ENCODE data around the gene R3HDM2. TPM values are rescaled to one million over a fixed set of nuclear protein-coding genes. Genes with fewer than 3 reads are reported as not detected.

R3HDM2 gene
- total RNA-seq, 1 donor from 2014 or later = 19.2 TPM

GRCh38 chr12:57334219-57334618 lies 96.6 kb downstream of the R3HDM2 start:
- Histone ChIP-seq H2AFZ (ENCODE audit: low read depth, low read length) (no peak overlapping the region), H3K4me1 (ENCODE audit: insufficient read depth, low read length) (no peaks in the 10 kb centered on the region), H3K36me3 (ENCODE audit: insufficient read depth, low read length) (no peaks in the 10 kb centered on the region), H3K4me3 (ENCODE audit: insufficient read depth, low read depth, low read length) (no peak overlapping the region), H4K20me1 (ENCODE audit: insufficient read depth, low read length) (no peaks in the 10 kb centered on the region), H3K4me2 (ENCODE audit: low read length) (no peak overlapping the region), H3K27ac (ENCODE audit: low read depth, low read length) (no peak overlapping the region), H3K27me3 (ENCODE audit: insufficient read depth, low read length) (no peaks in the 10 kb centered on the region), H3K9ac (ENCODE audit: low read length) (no peak overlapping the region), H3K9me3 (ENCODE audit: insufficient read depth, low read depth, low read length) (no peaks in the 10 kb centered on the region), H3K79me2 (ENCODE audit: insufficient read depth, low read length) (no peaks in the 10 kb centered on the region)
- DNase-seq (ENCODE audit: low read depth) = no peak
- no peak for TF ChIP-seq EZH2 (IDR thresholded peaks at IDR 0.05; ENCODE audit: insufficient read depth, low read length)
- no peak for TF ChIP-seq CTCF (IDR thresholded peaks at IDR 0.05; ENCODE audit: insufficient read depth, low read depth, low read length)
- H3K27me3 Mint-ChIP-seq (ENCODE audit: low read depth, unreplicated experiment) = no peaks in the 10 kb centered on the region
- H3K27ac Mint-ChIP-seq (ENCODE audit: unreplicated experiment) = no peak overlapping the region
- no peaks in the 10 kb centered on the region for H3K4me1 Mint-ChIP-seq (ENCODE audit: low read depth, unreplicated experiment)
- H3K9me3 Mint-ChIP-seq (ENCODE audit: unreplicated experiment) = peaks cover 3% of the 10 kb centered on the region
- peaks cover 5% of the 10 kb centered on the region for H3K36me3 Mint-ChIP-seq (ENCODE audit: low read depth, unreplicated experiment)
- no peak for FAIRE-seq
- no peak overlapping the region for H3K4me3 Mint-ChIP-seq (ENCODE audit: unreplicated experiment)

GRCh38 chr12:57332646-57333312 lies 98.1 kb downstream of the R3HDM2 start:
- H3K4me2 ChIP-seq (ENCODE audit: low read length) = no peak overlapping the region
- no peaks in the 10 kb centered on the region for H4K20me1 ChIP-seq (ENCODE audit: insufficient read depth, low read length)
- Mint-ChIP-seq H3K4me1 (ENCODE audit: low read depth, unreplicated experiment) (no peaks in the 10 kb centered on the region), H3K4me3 (ENCODE audit: unreplicated experiment) (no peak overlapping the region), H3K9me3 (ENCODE audit: unreplicated experiment) (peaks cover 3% of the 10 kb centered on the region), H3K27me3 (ENCODE audit: low read depth, unreplicated experiment) (no peaks in the 10 kb centered on the region), H3K27ac (ENCODE audit: unreplicated experiment) (no peak overlapping the region), H3K36me3 (ENCODE audit: low read depth, unreplicated experiment) (peaks cover 5% of the 10 kb centered on the region)
- H3K4me1 ChIP-seq (ENCODE audit: insufficient read depth, low read length) = no peaks in the 10 kb centered on the region
- H3K27ac ChIP-seq (ENCODE audit: low read depth, low read length) = no peak overlapping the region
- no peak overlapping the region for H2AFZ ChIP-seq (ENCODE audit: low read depth, low read length)
- TF ChIP-seq EZH2 (IDR thresholded peaks at IDR 0.05; ENCODE audit: insufficient read depth, low read length) = no peak
- no peak overlapping the region for H3K9ac ChIP-seq (ENCODE audit: low read length)
- peak; percentile 41 for FAIRE-seq
- no peaks in the 10 kb centered on the region for H3K9me3 ChIP-seq (ENCODE audit: insufficient read depth, low read depth, low read length)
- no peaks in the 10 kb centered on the region for H3K79me2 ChIP-seq (ENCODE audit: insufficient read depth, low read length)
- no peak overlapping the region for H3K4me3 ChIP-seq (ENCODE audit: insufficient read depth, low read depth, low read length)
- DNase-seq (ENCODE audit: low read depth) = peak; percentile 16
- no peaks in the 10 kb centered on the region for H3K36me3 ChIP-seq (ENCODE audit: insufficient read depth, low read length)
- no peaks in the 10 kb centered on the region for H3K27me3 ChIP-seq (ENCODE audit: insufficient read depth, low read length)

GRCh38 chr12:57330992-57331391 lies 99.9 kb downstream of the R3HDM2 start:
- no peaks in the 10 kb centered on the region for H3K4me1 Mint-ChIP-seq (ENCODE audit: low read depth, unreplicated experiment)
- Histone ChIP-seq H3K4me1 (ENCODE audit: insufficient read depth, low read length) (no peaks in the 10 kb centered on the region), H3K9me3 (ENCODE audit: insufficient read depth, low read depth, low read length) (no peaks in the 10 kb centered on the region), H2AFZ (ENCODE audit: low read depth, low read length) (no peak overlapping the region), H3K4me3 (ENCODE audit: insufficient read depth, low read depth, low read length) (no peak overlapping the region), H4K20me1 (ENCODE audit: insufficient read depth, low read length) (no peaks in the 10 kb centered on the region), H3K4me2 (ENCODE audit: low read length) (no peak overlapping the region), H3K27ac (ENCODE audit: low read depth, low read length) (no peak overlapping the region), H3K36me3 (ENCODE audit: insufficient read depth, low read length) (no peaks in the 10 kb centered on the region), H3K79me2 (ENCODE audit: insufficient read depth, low read length) (no peaks in the 10 kb centered on the region), H3K9ac (ENCODE audit: low read length) (no peak overlapping the region), H3K27me3 (ENCODE audit: insufficient read depth, low read length) (no peaks in the 10 kb centered on the region)
- peaks cover 8% of the 10 kb centered on the region for H3K36me3 Mint-ChIP-seq (ENCODE audit: low read depth, unreplicated experiment)
- no peak overlapping the region for H3K27ac Mint-ChIP-seq (ENCODE audit: unreplicated experiment)
- TF ChIP-seq CTCF (IDR thresholded peaks at IDR 0.05; ENCODE audit: insufficient read depth, low read depth, low read length) = no peak
- no peak for TF ChIP-seq EZH2 (IDR thresholded peaks at IDR 0.05; ENCODE audit: insufficient read depth, low read length)
- H3K27me3 Mint-ChIP-seq (ENCODE audit: low read depth, unreplicated experiment) = no peaks in the 10 kb centered on the region
- peaks cover 3% of the 10 kb centered on the region for H3K9me3 Mint-ChIP-seq (ENCODE audit: unreplicated experiment)
- H3K4me3 Mint-ChIP-seq (ENCODE audit: unreplicated experiment) = no peak overlapping the region
- no peak for FAIRE-seq
- DNase-seq (ENCODE audit: low read depth) = no peak

Data from astrocyte (in vitro differentiated cells and primary cell).